ENCODE data around the gene BCOR. TPM values are rescaled to one million over a fixed set of nuclear protein-coding genes. Genes with fewer than 3 reads are reported as not detected.

Gene BCOR
- total and polyA plus RNA-seq, 9 of the 15 experiments (the other 6 are each of a cell fraction or from before 2014, with no cell fraction given): 27.5 to 113 (median 37.6) TPM

DNA sequence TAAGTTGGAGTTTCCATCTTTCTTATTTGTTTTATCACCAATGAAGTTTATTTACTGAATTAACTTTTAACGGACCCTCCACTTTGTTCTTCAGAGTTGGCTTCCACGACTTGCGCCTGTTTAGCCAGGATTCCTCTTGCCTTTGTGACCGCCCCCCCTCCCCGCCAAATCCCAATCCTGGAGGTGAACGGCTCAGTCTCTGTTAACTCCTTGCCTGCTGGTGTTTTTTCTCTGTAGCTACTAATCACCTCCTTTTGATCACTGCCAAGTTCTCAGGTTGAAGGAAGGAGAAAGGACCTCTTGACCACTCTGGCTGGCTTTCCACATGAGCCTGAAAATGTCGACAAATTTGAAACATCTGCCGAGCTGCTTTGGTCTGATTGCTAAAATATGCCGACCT, 46.8 kb upstream of the BCOR start:
- no peaks in the 10 kb centered on the region for H3K36me3 ChIP-seq (ENCODE audit: control insufficient read depth, insufficient read depth, low read length)
- no peaks in the 10 kb centered on the region for H4K20me1 ChIP-seq (replicated peaks; ENCODE audit: control insufficient read depth, insufficient read depth, low read length)
- in situ Hi-C loops (cut with MboI) (no loop called here), intact Hi-C loops (cut with micrococcal nuclease) (no loop called here)
- H3K27me3 ChIP-seq (ENCODE audit: control insufficient read depth in 2 of 2, insufficient read depth in 2 of 2, low read length in 2 of 2): no peaks in the 10 kb centered on the region
- BruUV-seq (replicated peaks): no TSS peak
- peaks cover 27 to 56% of the 10 kb centered on the region in 2 experiments for H3K4me1 ChIP-seq (replicated peaks in 1 of 2; ENCODE audit: control insufficient read depth in 2 of 2, insufficient read depth in 2 of 2, low read length in 2 of 2)
- H3K9me1 ChIP-seq (ENCODE audit: control insufficient read depth, insufficient read depth, low read length): no peaks in the 10 kb centered on the region
- no peaks in the 10 kb centered on the region for H3K9me3 ChIP-seq (replicated peaks; ENCODE audit: control insufficient read depth, insufficient read depth, low read depth, low read length)
- H3K79me2 ChIP-seq (ENCODE audit: control insufficient read depth, insufficient read depth, low read length): peaks cover 18% of the 10 kb centered on the region
- FAIRE-seq (no peak), DNase-seq (ENCODE audit: extremely low read depth in 1 of 4, low spot score in 3 of 4) (no peak), ATAC-seq (no peak)
- H2AFZ ChIP-seq (ENCODE audit: low read depth, low read length): no peak overlapping the region
- H3K4me3 ChIP-seq: no peak overlapping the region
- no peak overlapping the region for H3K9ac ChIP-seq (ENCODE audit: insufficient read depth in 1 of 2, low read depth in 2 of 2, low read length in 2 of 2)
- TF ChIP-seq MCM7 (IDR thresholded peaks at IDR 0.05) (no peak), ETV5 (CRISPR knock-in tag; IDR thresholded peaks at IDR 0.05; ENCODE audit: low read depth) (no peak), ZNF165 (CRISPR knock-in tag; IDR thresholded peaks at IDR 0.05; ENCODE audit: borderline replicate concordance) (no peak), BACH1 (tag; IDR thresholded peaks at IDR 0.05) (no peak), ZNF586 (CRISPR knock-in tag; conservative IDR thresholded peaks at IDR 0.05) (no peak), ZNF347 (CRISPR knock-in tag; IDR thresholded peaks at IDR 0.05; ENCODE audit: low read depth) (no peak), CBX2 (IDR thresholded peaks at IDR 0.05; ENCODE audit: insufficient read depth, low read length, poor library complexity, severe bottlenecking) (no peak), SNIP1 (IDR thresholded peaks at IDR 0.05; ENCODE audit: low read depth) (no peak), SMAD1 (IDR thresholded peaks at IDR 0.05; ENCODE audit: low read depth, low read length, partially characterized antibody) (no peak), ZNF316 (IDR thresholded peaks at IDR 0.05) (no peak), SNAPC5 (CRISPR knock-in tag; IDR thresholded peaks at IDR 0.05) (no peak), ZNF668 (CRISPR knock-in tag; IDR thresholded peaks at IDR 0.05) (no peak), NCOA6 (IDR thresholded peaks at IDR 0.05) (no peak), ATF6 (CRISPR knock-in tag; IDR thresholded peaks at IDR 0.05) (no peak), PREB (CRISPR knock-in tag; IDR thresholded peaks at IDR 0.05) (no peak)
- TF ChIP-seq, protein P1, sequence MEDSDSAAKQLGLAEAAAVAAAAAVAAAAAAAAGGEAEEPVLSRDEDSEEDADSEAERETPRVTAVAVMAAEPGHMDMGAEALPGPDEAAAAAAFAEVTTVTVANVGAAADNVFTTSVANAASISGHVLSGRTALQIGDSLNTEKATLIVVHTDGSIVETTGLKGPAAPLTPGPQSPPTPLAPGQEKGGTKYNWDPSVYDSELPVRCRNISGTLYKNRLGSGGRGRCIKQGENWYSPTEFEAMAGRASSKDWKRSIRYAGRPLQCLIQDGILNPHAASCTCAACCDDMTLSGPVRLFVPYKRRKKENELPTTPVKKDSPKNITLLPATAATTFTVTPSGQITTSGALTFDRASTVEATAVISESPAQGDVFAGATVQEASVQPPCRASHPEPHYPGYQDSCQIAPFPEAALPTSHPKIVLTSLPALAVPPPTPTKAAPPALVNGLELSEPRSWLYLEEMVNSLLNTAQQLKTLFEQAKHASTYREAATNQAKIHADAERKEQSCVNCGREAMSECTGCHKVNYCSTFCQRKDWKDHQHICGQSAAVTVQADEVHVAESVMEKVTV (CRISPR knock-in tag; IDR thresholded peaks at IDR 0.05): no peak
- TF ChIP-seq, protein P2, sequence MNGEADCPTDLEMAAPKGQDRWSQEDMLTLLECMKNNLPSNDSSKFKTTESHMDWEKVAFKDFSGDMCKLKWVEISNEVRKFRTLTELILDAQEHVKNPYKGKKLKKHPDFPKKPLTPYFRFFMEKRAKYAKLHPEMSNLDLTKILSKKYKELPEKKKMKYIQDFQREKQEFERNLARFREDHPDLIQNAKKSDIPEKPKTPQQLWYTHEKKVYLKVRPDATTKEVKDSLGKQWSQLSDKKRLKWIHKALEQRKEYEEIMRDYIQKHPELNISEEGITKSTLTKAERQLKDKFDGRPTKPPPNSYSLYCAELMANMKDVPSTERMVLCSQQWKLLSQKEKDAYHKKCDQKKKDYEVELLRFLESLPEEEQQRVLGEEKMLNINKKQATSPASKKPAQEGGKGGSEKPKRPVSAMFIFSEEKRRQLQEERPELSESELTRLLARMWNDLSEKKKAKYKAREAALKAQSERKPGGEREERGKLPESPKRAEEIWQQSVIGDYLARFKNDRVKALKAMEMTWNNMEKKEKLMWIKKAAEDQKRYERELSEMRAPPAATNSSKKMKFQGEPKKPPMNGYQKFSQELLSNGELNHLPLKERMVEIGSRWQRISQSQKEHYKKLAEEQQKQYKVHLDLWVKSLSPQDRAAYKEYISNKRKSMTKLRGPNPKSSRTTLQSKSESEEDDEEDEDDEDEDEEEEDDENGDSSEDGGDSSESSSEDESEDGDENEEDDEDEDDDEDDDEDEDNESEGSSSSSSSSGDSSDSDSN (IDR thresholded peaks at IDR 0.05; ENCODE audit: borderline replicate concordance in 1 of 2, low read depth in 2 of 2, low read length in 2 of 2): no peak
- ChIA-PET POLR2A (interaction anchor here (1.0 kb wide), 1 partner anchor 37 kb away, joined by 4 read pairs; no protein-coding TSS in a partner anchor), CTCF (ENCODE audit: low intra/inter-chr PET ratio) (no interaction called here)
- WGBS (ENCODE audit: insufficient coverage, low coverage, missing lambda C conversion rate): 64% methylated on average over 3 of the region's 9 CpGs
- no peak overlapping the region for H3K27ac ChIP-seq (ENCODE audit: extremely low read depth, low read depth, low read length)
- no peak overlapping the region for H3K4me2 ChIP-seq (ENCODE audit: insufficient read depth, low read length)
